Motor neuron (in vitro differentiated cells): ENCODE data around the gene AK8. TPM values are rescaled to one million over a fixed set of nuclear protein-coding genes. Genes with fewer than 3 reads are reported as not detected.

Source experiments
- ATAC-seq, 8 experiments: fragments of 200-7000 bp; cut with Tn5 transposase; replicated peaks in 6 of 8; 2 replicates each; pipeline ENCODE4 v1.8.0; 2021; ENCODE audit warnings: mild to moderate bottlenecking in 8 of 8, moderate library complexity in 8 of 8
- H3K27ac ChIP-seq, 2 donors: fragments of 250-450 bp; sonication (Bioruptor Pico); 2 replicates each; pipeline ENCODE4 v1.9.0; 2021; ENCODE audit warnings: antibody characterized with exemption in 2 of 2, mild to moderate bottlenecking in 2 of 2, moderate library complexity in 1 of 2
- H3K4me1 ChIP-seq, 2 donors: fragments of 250-450 bp; sonication (Bioruptor Pico); replicated peaks in 1 of 2; 2 replicates each; pipeline ENCODE4 v1.6.1; 2021; ENCODE audit warnings: antibody characterized with exemption in 2 of 2, mild to moderate bottlenecking in 2 of 2, moderate library complexity in 1 of 2
- H3K4me3 ChIP-seq, 5 donors: fragments of 250-450 bp; sonication (Bioruptor Pico); 2 replicates each; pipeline ENCODE4 v1.9.0; 2021; ENCODE audit warnings: antibody characterized with exemption in 5 of 5, mild to moderate bottlenecking in 5 of 5, moderate library complexity in 4 of 5
- WGBS, 10 experiments: fragments of 450-650 bp; shearing (Covaris generic); methylation state at CpG; one replicate each; pipeline ENCODE4 v1.0.0; 2022; 5-methylcytosine and 5-hydroxymethylcytosine counted together
- in situ Hi-C, 9 experiments: fragments of 400-800 bp; cut with MboI; loops; one replicate each; pipeline ENCODE4 v1.15.0; 2021; ENCODE audit warnings: low sequenced_read_pairs in 9 of 9, low pct_unique_long_range_greater_than_20kb in 2 of 9; ENCODE audit not compliant: unreplicated experiment in 9 of 9
- total RNA-seq, 8 experiments: library from RNA; unstranded; fragments of 300-600 nt; gene quantifications; 2 replicates each; pipeline versions ENCODE4 v1.2.3 to v1.2.4, GENCODE V29; 2022

Gene AK8
- total RNA-seq, 8 experiments from 2014 or later = 0.64 to 6.6 (median 0.95) TPM

GRCh38 chr9:132846109-132846917, 31.8 kb downstream of the AK8 start:
- in situ Hi-C loops = no loop called here
- Histone ChIP-seq H3K4me3 (no peak overlapping the region), H3K4me1 (peaks cover 0 to 2% of the 10 kb centered on the region in 2 donors), H3K27ac (no peak overlapping the region)
- WGBS, 10 experiments = 25 to 100% (median 77%) methylated on average over 1 to 9 of the region's 12 CpGs; no CpG with 5 or more reads in 1 of the 10 experiments
- ATAC-seq = no peak

GRCh38 chr9:132842124-132843044, 35.7 kb downstream of the AK8 start:
- Histone ChIP-seq H3K4me3 (no peak overlapping the region), H3K27ac (no peak overlapping the region), H3K4me1 (peaks cover 12 to 13% of the 10 kb centered on the region in 2 donors)
- in situ Hi-C loops = no loop called here
- 40 to 94% (median 88%) methylated on average over 1 to 5 of the region's 5 CpGs; no CpG with 5 or more reads in 3 of the 10 experiments for WGBS, 10 experiments
- peak in 4 of 8 experiments; percentile 15 to 78 (median 66) for ATAC-seq

- Histone ChIP-seq H3K4me1 (peaks cover 13% of the 10 kb centered on the region in 2 donors), H3K27ac (no peak overlapping the region), H3K4me3 (no peak overlapping the region)
- in situ Hi-C loops = no loop called here
- 71 to 100% (median 81%) methylated on average over 2 to 10 of the region's 13 CpGs; no CpG with 5 or more reads in 4 of the 10 experiments for WGBS, 10 experiments
- peak in 1 of 8 experiments; percentile 29 for ATAC-seq
Observed at GRCh38 chr9:132840980-132841379, 37.1 kb downstream of the AK8 start.

GRCh38 chr9:132838291-132838690, 39.8 kb downstream of the AK8 start:
- Histone ChIP-seq H3K4me1 (peaks cover 21 to 26% of the 10 kb centered on the region in 2 donors), H3K27ac (no peak overlapping the region), H3K4me3 (no peak overlapping the region)
- ATAC-seq = no peak
- 0 to 100% (median 80%) methylated on average over 1 to 4 of the region's 4 CpGs; no CpG with 5 or more reads in 1 of the 10 experiments for WGBS, 10 experiments
- in situ Hi-C loops = no loop called here

- 6 to 92% (median 67%) methylated on average over 1 to 8 of the region's 16 CpGs; no CpG with 5 or more reads in 3 of the 10 experiments for WGBS, 10 experiments
- Histone ChIP-seq H3K4me3 (no peak overlapping the region), H3K4me1 (peaks cover 27 to 31% of the 10 kb centered on the region in 2 donors), H3K27ac (no peak overlapping the region)
- ATAC-seq = no peak
- in situ Hi-C loops = no loop called here
Observed at GRCh38 chr9:132837501-132838286, 40.4 kb downstream of the AK8 start.

GRCh38 chr9:132834343-132834742, 43.7 kb downstream of the AK8 start:
- no peak for ATAC-seq
- 27 to 86% (median 64%) methylated on average over 1 to 7 of the region's 7 CpGs; no CpG with 5 or more reads in 1 of the 10 experiments for WGBS, 10 experiments
- Histone ChIP-seq H3K4me3 (no peak overlapping the region), H3K27ac (no peak overlapping the region), H3K4me1 (peaks cover 26 to 31% of the 10 kb centered on the region in 2 donors)
- in situ Hi-C loops = no loop called here

GRCh38 chr9:132833550-132834121, 44.4 kb downstream of the AK8 start:
- in situ Hi-C loops = no loop called here
- H3K4me1 ChIP-seq = peaks cover 26 to 29% of the 10 kb centered on the region in 2 donors

GRCh38 chr9:132832171-132832881, 45.8 kb downstream of the AK8 start:
- Histone ChIP-seq H3K4me3 (no peak overlapping the region), H3K27ac (no peak overlapping the region), H3K4me1 (peaks cover 19% of the 10 kb centered on the region in 2 donors)
- 23 to 89% (median 60%) methylated on average over 1 to 9 of the region's 9 CpGs for WGBS, 10 experiments
- no peak for ATAC-seq
- in situ Hi-C loops = no loop called here

More at GRCh38 chr9:132833550-132834121, 44.4 kb downstream of the AK8 start:
- peak overlapping the region in 1 of 2 donors; percentile 6 for H3K27ac ChIP-seq
- H3K4me3 ChIP-seq = peak overlapping the region in 1 of 5 donors; percentile 6
- ATAC-seq = peak; percentile 59 to 95 (median 94)
- WGBS, 10 experiments = 0 to 30% (median 5%) methylated on average over 1 to 15 of the region's 24 CpGs; no CpG with 5 or more reads in 3 of the 10 experiments

GRCh38 chr9:132828201-132828770, 49.8 kb downstream of the AK8 start:
- in situ Hi-C loops = no loop called here
- 20 to 100% (median 88%) methylated on average over 1 to 11 of the region's 16 CpGs; no CpG with 5 or more reads in 1 of the 10 experiments for WGBS, 10 experiments
- H3K27ac ChIP-seq = no peak overlapping the region
- ATAC-seq = peak in 2 of 8 experiments; percentile 31 to 61
- H3K4me1 ChIP-seq = peaks cover 5 to 10% of the 10 kb centered on the region in 2 donors
- no peak overlapping the region for H3K4me3 ChIP-seq

- Histone ChIP-seq H3K4me3 (no peak overlapping the region), H3K4me1 (peaks cover 0 to under 1% of the 10 kb centered on the region in 2 donors), H3K27ac (no peak overlapping the region)
- WGBS, 10 experiments = no CpG with 5 or more reads among the region's 5 CpGs
- ATAC-seq = no peak
- in situ Hi-C loops = no loop called here
Observed at GRCh38 chr9:132827366-132827765, 50.7 kb downstream of the AK8 start.

- H3K27ac ChIP-seq = no peak overlapping the region
- WGBS, 10 experiments = 13 to 100% (median 88%) methylated on average over 1 to 4 of the region's 13 CpGs; no CpG with 5 or more reads in 4 of the 10 experiments
- in situ Hi-C loops = no loop called here
- H3K4me3 ChIP-seq = no peak overlapping the region
- peak in 2 of 8 experiments; percentile 88 to 89 for ATAC-seq
- H3K4me1 ChIP-seq = no peaks in the 10 kb centered on the region
Observed at GRCh38 chr9:132826621-132827365, 51.3 kb downstream of the AK8 start.
